AG09309 (cell line): Measurements from ENCODE around the gene GREB1.

Source experiments
- DNase-seq: peaks from one replicate; pipeline ENCODE4 v3.0.0-alpha.2; 2010; ENCODE audit warnings: low read depth
- H3K4me3 ChIP-seq: 2 replicates; pipeline ENCODE4 v1.5.1; 2011; ENCODE audit warnings: mild to moderate bottlenecking, low read depth, low read length, moderate library complexity; ENCODE audit not compliant: control insufficient read depth
- TF ChIP-seq, protein P1 (sequence below): IDR thresholded peaks from 2 replicates; pipeline ENCODE4 v1.5.1; 2011; ENCODE audit warnings: mild to moderate bottlenecking, low read depth, low read length, inconsistent platforms; ENCODE audit not compliant: insufficient read depth, control insufficient read depth; ENCODE audit errors: missing control alignments

Gene GREB1

DNA sequence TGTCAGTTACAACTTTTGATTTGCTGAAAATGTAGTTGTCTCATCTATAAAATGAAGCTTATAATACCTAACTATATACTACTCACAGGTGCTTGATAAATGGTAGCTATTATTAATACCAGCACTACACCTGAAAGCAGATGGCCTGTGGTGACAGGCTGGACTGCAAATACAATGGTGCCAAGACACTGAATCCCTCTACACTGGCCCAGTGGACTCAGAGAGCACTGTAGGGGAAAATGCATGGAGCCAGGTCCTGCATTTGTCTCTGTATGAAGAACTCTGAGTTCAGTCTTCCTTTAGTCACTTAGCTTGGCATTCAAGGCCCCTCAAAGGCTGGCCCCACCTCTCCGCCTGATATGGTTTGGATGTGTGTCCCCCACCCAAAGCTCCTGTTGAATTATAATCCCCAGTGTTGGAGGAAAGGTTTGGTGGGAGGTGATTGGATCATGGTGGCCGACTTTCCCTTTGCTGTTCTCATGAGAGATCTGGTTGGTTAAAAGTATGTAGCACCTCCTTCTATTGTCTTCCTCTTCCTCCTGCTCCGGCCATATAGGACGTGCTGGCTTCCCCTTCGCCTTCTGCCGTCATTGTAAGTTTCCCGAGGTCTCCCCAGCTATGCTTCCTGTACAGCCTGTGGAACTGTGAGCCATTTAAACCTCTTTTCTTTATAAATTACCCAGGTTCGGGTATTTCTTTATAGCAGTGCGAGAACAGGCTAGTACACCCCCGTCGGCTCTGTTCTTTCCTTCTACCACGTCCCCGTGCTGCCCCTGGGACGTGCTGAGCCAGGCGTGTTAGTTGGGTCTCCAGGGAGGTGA lies 147.3 kb downstream of the GREB1 start:
- no peak for DNase-seq
- TF ChIP-seq, protein P1, sequence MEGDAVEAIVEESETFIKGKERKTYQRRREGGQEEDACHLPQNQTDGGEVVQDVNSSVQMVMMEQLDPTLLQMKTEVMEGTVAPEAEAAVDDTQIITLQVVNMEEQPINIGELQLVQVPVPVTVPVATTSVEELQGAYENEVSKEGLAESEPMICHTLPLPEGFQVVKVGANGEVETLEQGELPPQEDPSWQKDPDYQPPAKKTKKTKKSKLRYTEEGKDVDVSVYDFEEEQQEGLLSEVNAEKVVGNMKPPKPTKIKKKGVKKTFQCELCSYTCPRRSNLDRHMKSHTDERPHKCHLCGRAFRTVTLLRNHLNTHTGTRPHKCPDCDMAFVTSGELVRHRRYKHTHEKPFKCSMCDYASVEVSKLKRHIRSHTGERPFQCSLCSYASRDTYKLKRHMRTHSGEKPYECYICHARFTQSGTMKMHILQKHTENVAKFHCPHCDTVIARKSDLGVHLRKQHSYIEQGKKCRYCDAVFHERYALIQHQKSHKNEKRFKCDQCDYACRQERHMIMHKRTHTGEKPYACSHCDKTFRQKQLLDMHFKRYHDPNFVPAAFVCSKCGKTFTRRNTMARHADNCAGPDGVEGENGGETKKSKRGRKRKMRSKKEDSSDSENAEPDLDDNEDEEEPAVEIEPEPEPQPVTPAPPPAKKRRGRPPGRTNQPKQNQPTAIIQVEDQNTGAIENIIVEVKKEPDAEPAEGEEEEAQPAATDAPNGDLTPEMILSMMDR = no peak
- H3K4me3 ChIP-seq = no peak overlapping the region

DNA sequence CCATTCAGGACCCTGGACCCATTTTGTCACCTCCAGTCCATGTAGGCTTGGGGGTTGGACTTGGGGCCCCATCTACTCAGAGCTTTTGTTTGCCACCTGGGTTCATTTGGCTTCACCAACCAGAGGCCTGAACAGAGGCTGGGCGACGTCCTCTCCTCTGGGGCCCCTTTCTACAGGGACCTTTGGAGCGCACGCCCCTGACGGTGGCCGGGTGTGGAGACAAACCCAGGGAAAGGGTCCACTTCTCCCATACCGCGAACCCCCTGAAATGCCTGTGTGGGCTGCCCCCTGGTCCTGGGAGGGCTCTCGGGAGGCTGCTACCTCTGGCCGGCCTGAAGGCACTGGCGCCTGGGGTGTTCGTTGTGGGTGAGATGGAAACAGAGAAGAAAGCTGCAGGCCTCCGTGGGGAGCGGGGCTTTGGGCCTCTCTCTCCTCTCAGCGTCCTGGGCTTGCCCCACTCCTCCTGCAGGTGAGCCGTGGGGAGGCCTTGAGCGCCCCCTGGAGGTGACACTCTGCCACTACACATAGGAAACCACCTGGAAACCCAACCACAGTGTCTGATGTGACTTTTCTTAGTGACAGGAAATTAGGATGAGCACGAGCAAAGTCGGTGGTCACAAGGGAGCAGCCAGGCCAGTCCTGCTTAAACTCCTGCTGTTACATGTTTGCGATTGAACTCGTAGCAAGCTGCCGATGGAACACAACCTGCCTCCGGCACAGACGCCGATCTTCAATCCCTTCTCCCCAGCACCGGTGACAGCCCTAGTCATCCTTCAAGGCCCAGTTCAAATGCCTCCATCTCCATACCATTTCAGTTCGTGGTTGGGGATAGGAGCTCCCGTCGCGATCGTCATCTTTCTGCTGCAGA lies 148.1 kb downstream of the GREB1 start:
- TF ChIP-seq, protein P1 = peak; percentile 77
- no peak for DNase-seq

DNA sequence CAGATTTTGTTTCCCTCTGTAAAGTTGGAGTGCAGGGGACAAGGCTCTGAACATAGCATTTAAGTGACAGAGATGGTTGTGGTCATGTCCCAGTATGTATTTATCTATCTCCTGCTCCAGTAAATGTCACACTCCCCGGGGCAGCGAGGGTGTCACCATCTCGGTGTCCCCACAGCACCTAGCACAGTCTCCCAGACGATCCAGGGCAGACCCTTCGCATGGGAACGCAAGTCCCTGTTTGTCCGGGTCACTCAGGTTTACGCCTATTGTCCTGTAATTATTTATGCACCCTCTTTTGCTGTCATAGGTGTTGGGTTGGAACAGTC lies 148.7 kb downstream of the GREB1 start:
- no peak overlapping the region for H3K4me3 ChIP-seq
- no peak for DNase-seq
- TF ChIP-seq, protein P1 = no peak

More for the DNA sequence above, 148.1 kb downstream of the GREB1 start:
- H3K4me3 ChIP-seq = no peak overlapping the region

DNA sequence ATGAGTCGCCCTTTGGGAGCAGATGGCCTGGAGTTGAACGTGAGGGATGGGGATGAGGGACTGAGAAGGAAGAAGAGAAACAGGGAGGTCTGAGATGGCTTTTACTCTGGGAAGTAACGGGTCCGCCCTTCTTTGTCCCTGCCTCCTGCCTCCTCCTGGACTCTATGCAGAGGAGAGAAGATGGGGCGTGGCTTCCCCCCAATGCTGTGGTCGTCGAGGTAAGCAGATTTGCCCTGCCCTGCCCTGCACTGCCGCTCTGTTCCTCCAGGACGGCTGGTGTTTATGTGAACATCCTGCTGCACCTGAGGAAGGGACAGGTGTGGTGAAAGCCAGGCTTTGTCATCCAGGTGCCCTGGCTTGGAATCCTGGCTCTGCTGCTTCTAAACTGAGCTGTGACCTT lies 149.6 kb downstream of the GREB1 start:
- TF ChIP-seq, protein P1 = no peak
- DNase-seq = no peak
- no peak overlapping the region for H3K4me3 ChIP-seq

DNA sequence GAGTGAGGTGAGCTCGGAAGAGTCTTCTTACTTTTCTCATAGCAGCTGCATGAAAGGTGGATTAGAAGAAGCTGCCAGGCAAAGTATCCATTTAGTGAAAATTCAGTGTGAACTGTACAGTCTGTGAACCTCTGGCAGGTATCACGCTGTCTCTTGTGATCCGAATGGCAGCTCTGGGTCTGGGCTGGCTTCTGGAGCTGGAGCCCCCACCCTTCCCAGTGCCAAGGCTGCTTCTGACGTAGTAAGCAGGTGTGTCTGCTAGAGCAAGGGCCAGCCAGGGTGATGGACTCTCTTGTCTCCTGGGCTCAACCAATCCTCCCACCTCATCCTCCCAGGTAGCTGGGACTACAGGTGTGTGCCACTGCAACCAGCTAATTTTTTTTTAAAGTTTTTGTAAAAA lies 150.1 kb downstream of the GREB1 start:
- H3K4me3 ChIP-seq = no peak overlapping the region
- TF ChIP-seq, protein P1 = no peak
- no peak for DNase-seq

DNA sequence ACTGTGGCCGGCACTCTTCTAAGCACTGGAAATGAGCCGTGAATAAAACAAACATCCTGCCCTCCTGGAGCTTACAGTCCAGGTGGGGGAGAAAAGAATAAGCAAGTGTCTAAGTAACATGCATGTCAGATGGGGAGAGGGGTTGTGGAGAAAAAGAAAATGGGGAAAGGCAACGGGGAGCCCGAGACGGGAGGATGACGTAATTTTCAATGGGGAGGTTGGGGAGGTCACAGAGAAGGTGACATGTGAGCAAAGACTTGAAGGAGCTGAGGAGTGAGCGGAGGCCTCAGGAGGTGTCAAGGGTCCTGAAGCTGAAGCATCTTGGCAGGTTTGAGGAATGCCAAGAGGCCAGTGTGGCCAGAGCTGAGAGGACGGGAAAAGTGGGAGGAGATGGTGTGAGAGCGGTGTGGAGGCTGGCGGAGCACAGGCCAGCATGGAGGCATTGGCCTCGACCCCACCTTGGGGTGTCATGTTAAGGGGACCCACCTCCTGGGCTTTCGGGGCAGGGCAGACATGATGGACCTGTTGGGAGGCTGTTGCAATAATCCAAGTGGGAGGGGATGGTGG lies 151.1 kb downstream of the GREB1 start:
- TF ChIP-seq, protein P1 = no peak
- DNase-seq = no peak
- H3K4me3 ChIP-seq = no peak overlapping the region
